Caco-2 (cell line): Measurements from ENCODE around the gene TSPY4. TPM values are rescaled to one million over a fixed set of nuclear protein-coding genes. Genes with fewer than 3 reads are reported as not detected.
"Not testable (repeated sequence)": the region's sequence is repeated elsewhere in the genome, so short reads cannot be mapped to it uniquely, and the experiment has no call there.

Source experiments
- Bru-seq: library from RNA; stranded (reverse); fragments of 400-500 nt; gene quantifications from one replicate; lab custom pipeline; 2021; lab: Mats Ljungman, UMichigan
- BruChase-seq, 2 experiments: library from RNA; stranded (reverse); fragments of 400-500 nt; gene quantifications; one replicate each; lab custom pipeline; 2021; lab: Mats Ljungman, UMichigan
- BruUV-seq: library from RNA; stranded (reverse); fragments of 400-500 nt; replicated peaks from 2 replicates; lab custom pipeline; 2021; lab: Mats Ljungman, UMichigan
- CTCF ChIA-PET: fragments of 300-600 bp; sonication (Branson Sonifier 250); formaldehyde crosslinking; loops from one replicate; lab custom pipeline; 2022; ENCODE audit warnings: antibody characterized with exemption; lab: Charles Lee
- POLR2A ChIA-PET: fragments of 300-600 bp; sonication (Branson Sonifier 250); formaldehyde crosslinking; loops from one replicate; lab custom pipeline; 2022; ENCODE audit warnings: antibody characterized with exemption; lab: Charles Lee
- DNase-seq, 2 experiments: peaks; one replicate each; pipeline versions ENCODE4 v3.0.0 to v3.0.0-alpha.2; 2020 to 2022
- H3K27me3 ChIP-seq: replicated peaks from 2 replicates; pipeline ENCODE4 v1.6.0; 2011; ENCODE audit warnings: low read length; ENCODE audit not compliant: control insufficient read depth, insufficient read depth
- H3K36me3 ChIP-seq: 2 replicates; pipeline ENCODE4 v1.5.1; 2011; ENCODE audit warnings: low read length; ENCODE audit not compliant: control insufficient read depth, insufficient read depth
- H3K4me1 ChIP-seq: fragments of 250-450 bp; sonication (Bioruptor Pico); 2 replicates; pipeline ENCODE4 v1.5.1; 2020; ENCODE audit warnings: mild to moderate bottlenecking
- H3K4me3 ChIP-seq: 2 replicates; pipeline ENCODE4 v1.5.1; 2011; ENCODE audit warnings: low read depth, mild to moderate bottlenecking, control low read depth, low read length
- H3K9me3 ChIP-seq: fragments of 250-450 bp; sonication (Bioruptor Pico); 2 replicates; pipeline ENCODE4 v1.5.1; 2020; ENCODE audit warnings: mild to moderate bottlenecking, moderate library complexity
- H3K27ac Mint-ChIP-seq: one replicate; pipeline ENCODE4 v1.8.0; 2022; ENCODE audit warnings: mixed read lengths; ENCODE audit not compliant: unreplicated experiment
- H3K27me3 Mint-ChIP-seq: one replicate; pipeline ENCODE4 v1.8.0; 2022; ENCODE audit warnings: mixed read lengths; ENCODE audit not compliant: insufficient read depth, unreplicated experiment
- H3K36me3 Mint-ChIP-seq: one replicate; pipeline ENCODE4 v1.8.0; 2022; ENCODE audit warnings: mild to moderate bottlenecking, mixed read lengths; ENCODE audit not compliant: insufficient read depth, unreplicated experiment
- H3K4me1 Mint-ChIP-seq: one replicate; pipeline ENCODE4 v1.8.0; 2022; ENCODE audit warnings: low read depth, mixed read lengths; ENCODE audit not compliant: unreplicated experiment
- H3K4me3 Mint-ChIP-seq: one replicate; pipeline ENCODE4 v1.8.0; 2022; ENCODE audit warnings: mild to moderate bottlenecking, moderate library complexity, mixed read lengths; ENCODE audit not compliant: unreplicated experiment
- H3K9me3 Mint-ChIP-seq: one replicate; pipeline ENCODE4 v1.8.0; 2022; ENCODE audit warnings: mixed read lengths; ENCODE audit not compliant: unreplicated experiment
- intact Hi-C: fragments of 100-400 bp; cut with micrococcal nuclease; formaldehyde crosslinking; loops from one replicate; pipeline ENCODE4 v1.10.0; 2022; ENCODE audit not compliant: unreplicated experiment
- long read RNA-seq: library from polyadenylated mRNA; stranded (forward); transcript quantifications from one replicate; pipeline ENCODE4 v2.0.0, GENCODE V29; 2022
- total RNA-seq: library from RNA; stranded (reverse); gene quantifications from 2 replicates; pipeline ENCODE4 v1.2.3, GENCODE V29; 2022
- TF ChIP-seq, protein P1 (sequence below), 2 experiments: fragments of 200-600 bp in 1 of 2; IDR thresholded peaks; 1 replicate in 1 of 2; 2 replicates in 1 of 2; pipeline versions ENCODE4 v1.5.1 to v1.8.0; 2011 to 2022; ENCODE audit warnings: antibody characterized with exemption in 1 of 2, control low read depth in 1 of 2, inconsistent platforms in 1 of 2, low read depth in 1 of 2, low read length in 1 of 2, mild to moderate bottlenecking in 1 of 2, moderate library complexity in 1 of 2; ENCODE audit not compliant: insufficient read depth in 1 of 2, severe bottlenecking in 1 of 2, unreplicated experiment in 1 of 2

The TSPY4 gene, protein sequence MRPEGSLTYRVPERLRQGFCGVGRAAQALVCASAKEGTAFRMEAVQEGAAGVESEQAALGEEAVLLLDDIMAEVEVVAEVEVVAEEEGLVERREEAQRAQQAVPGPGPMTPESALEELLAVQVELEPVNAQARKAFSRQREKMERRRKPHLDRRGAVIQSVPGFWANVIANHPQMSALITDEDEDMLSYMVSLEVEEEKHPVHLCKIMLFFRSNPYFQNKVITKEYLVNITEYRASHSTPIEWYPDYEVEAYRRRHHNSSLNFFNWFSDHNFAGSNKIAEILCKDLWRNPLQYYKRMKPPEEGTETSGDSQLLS
- total RNA-seq, result not detected in 2 replicates
- Bru-seq, nascent RNA, result not detected
- BruChase-seq, experiment 1, labeled RNA remaining after a 2-hour chase, result not detected
- not detected for BruChase-seq, experiment 2, labeled RNA remaining after a 6-hour chase
- long read RNA-seq, result 0 reads

DNA sequence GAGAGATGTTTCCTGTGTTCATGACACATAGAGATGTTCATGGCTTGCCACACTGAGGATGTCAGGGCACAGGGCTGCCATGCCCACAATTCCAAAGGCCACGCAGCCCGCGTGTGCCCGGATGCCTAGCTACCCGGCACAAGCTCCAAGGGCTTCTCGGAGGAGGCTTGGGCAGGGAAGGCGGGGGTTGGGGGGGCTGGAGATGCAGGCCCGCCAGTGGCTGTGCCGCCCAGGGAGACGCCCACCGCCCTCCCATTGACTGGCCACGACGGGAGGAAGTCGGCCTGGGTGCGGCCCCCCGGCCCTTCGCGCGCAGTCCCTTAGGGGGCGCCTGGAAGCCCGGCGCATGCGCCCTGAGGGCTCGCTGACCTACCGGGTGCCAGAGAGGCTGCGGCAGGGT lies at the start of gene TSPY4:
TSPY4 (plus strand) TSS at position 301 of the 400 bp plus-strand sequence; CDS start at position 347, 46 bp downstream.
- H3K4me3 Mint-ChIP-seq, DNase-seq, CTCF ChIA-PET, H3K27me3 Mint-ChIP-seq, H3K27ac Mint-ChIP-seq, H3K9me3 Mint-ChIP-seq, H3K27me3 ChIP-seq, H3K36me3 Mint-ChIP-seq, H3K36me3 ChIP-seq, BruUV-seq, H3K4me1 Mint-ChIP-seq, intact Hi-C loops, H3K9me3 ChIP-seq, POLR2A ChIA-PET, H3K4me3 ChIP-seq, H3K4me1 ChIP-seq: not testable (repeated sequence)

DNA sequence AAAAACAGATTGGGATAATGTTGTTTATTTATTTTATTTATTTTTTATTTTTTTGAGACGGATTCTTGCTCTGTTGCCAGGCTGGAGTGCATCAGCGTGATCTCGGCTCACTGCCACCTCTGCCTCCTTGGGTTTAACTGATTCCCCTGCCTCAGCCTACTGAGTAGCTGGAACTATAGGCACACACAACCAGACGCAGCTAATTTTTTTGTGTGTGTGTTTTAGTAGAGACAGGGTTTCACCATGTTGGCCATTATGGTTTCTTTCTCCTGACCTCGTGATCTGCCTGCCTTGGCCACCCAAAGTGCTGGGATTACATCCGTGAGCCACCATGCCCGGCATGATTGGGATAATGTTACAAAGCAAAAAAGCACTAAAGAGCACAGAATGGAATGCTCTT lies 16.3 kb upstream of the TSPY4 start:
- Mint-ChIP-seq H3K4me3 (no peak overlapping the region), H3K9me3 (no peaks in the 10 kb centered on the region), H3K27ac (no peak overlapping the region), H3K4me1 (no peaks in the 10 kb centered on the region), H3K27me3 (no peaks in the 10 kb centered on the region), H3K36me3 (no peaks in the 10 kb centered on the region)
- POLR2A ChIA-PET, result no interaction called here
- no peaks in the 10 kb centered on the region for H3K9me3 ChIP-seq
- CTCF ChIA-PET, result no interaction called here
- H3K4me1 ChIP-seq, result no peaks in the 10 kb centered on the region
- H3K4me3 ChIP-seq, result no peak overlapping the region
- no peak for DNase-seq
- H3K36me3 ChIP-seq, result no peaks in the 10 kb centered on the region
- TF ChIP-seq, protein P1, sequence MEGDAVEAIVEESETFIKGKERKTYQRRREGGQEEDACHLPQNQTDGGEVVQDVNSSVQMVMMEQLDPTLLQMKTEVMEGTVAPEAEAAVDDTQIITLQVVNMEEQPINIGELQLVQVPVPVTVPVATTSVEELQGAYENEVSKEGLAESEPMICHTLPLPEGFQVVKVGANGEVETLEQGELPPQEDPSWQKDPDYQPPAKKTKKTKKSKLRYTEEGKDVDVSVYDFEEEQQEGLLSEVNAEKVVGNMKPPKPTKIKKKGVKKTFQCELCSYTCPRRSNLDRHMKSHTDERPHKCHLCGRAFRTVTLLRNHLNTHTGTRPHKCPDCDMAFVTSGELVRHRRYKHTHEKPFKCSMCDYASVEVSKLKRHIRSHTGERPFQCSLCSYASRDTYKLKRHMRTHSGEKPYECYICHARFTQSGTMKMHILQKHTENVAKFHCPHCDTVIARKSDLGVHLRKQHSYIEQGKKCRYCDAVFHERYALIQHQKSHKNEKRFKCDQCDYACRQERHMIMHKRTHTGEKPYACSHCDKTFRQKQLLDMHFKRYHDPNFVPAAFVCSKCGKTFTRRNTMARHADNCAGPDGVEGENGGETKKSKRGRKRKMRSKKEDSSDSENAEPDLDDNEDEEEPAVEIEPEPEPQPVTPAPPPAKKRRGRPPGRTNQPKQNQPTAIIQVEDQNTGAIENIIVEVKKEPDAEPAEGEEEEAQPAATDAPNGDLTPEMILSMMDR (IDR thresholded peaks at IDR 0.05; ENCODE audit: insufficient read depth in 1 of 2, low read depth in 1 of 2, low read length in 1 of 2, severe bottlenecking in 1 of 2, unreplicated experiment in 1 of 2), result no peak
- intact Hi-C loops, result no loop called here
- H3K27me3 ChIP-seq, result no peaks in the 10 kb centered on the region
- BruUV-seq, result no TSS peak

DNA sequence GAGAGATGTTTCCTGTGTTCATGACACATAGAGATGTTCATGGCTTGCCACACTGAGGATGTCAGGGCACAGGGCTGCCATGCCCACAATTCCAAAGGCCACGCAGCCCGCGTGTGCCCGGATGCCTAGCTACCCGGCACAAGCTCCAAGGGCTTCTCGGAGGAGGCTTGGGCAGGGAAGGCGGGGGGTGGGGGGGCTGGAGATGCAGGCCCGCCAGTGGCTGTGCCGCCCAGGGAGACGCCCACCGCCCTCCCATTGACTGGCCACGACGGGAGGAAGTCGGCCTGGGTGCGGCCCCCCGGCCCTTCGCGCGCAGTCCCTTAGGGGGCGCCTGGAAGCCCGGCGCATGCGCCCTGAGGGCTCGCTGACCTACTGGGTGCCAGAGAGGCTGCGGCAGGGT lies 20.2 kb downstream of the TSPY4 start, which contains the start of gene TSPY8:
TSPY8 (plus strand) TSS at position 301 of the 400 bp plus-strand sequence; CDS start at position 347, 46 bp downstream.
- H3K27ac Mint-ChIP-seq, H3K9me3 ChIP-seq, H3K9me3 Mint-ChIP-seq, H3K36me3 Mint-ChIP-seq, H3K4me3 ChIP-seq, H3K27me3 ChIP-seq, BruUV-seq, H3K4me1 Mint-ChIP-seq, DNase-seq, CTCF ChIA-PET, intact Hi-C loops, H3K36me3 ChIP-seq, POLR2A ChIA-PET, H3K4me1 ChIP-seq, H3K4me3 Mint-ChIP-seq, H3K27me3 Mint-ChIP-seq: not testable (repeated sequence)

Other genes starting within 250 kb of the TSPY4 start
- gene TSPY8, start 20.3 kb downstream of the TSPY4 start, total RNA-seq, result not detected in 2 replicates
- gene TSPY3, start 61.0 kb downstream of the TSPY4 start, total RNA-seq, result not detected in 2 replicates
- gene TSPY1, start 129.5 kb downstream of the TSPY4 start, total RNA-seq, result not detected in 2 replicates
- not detected in 2 replicates for gene TSPY9, start 149.8 kb downstream of the TSPY4 start, total RNA-seq
- not detected in 2 replicates for gene TSPY10, start 190.4 kb downstream of the TSPY4 start, total RNA-seq